Upper lobe of left lung (tissue), 4 donors: ENCODE results near the gene FCER1G.

Experiments used
- CTCF ChIP-seq, 6 experiments: fragments of 450-650 bp in 4 of 6; fragments of 200-600 bp in 2 of 6; sonication (generic) in 2 of 6; IDR thresholded peaks; one replicate each; pipeline ENCODE4 v1.5.1; 2016 to 2019; ENCODE audit warnings: antibody characterized with exemption in 6 of 6
- EP300 ChIP-seq, 4 donors: sonication (generic); formaldehyde crosslinking; IDR thresholded peaks; one replicate each; pipeline ENCODE4 v1.5.1; 2017; ENCODE audit warnings: antibody characterized with exemption in 4 of 4, control low read depth in 2 of 4

GRCh38 chr1:161168906-161169305, 46.2 kb upstream of the FCER1G start:
- TF ChIP-seq CTCF (IDR thresholded peaks at IDR 0.05), result no peak
- no peak for TF ChIP-seq EP300 (IDR thresholded peaks at IDR 0.05)
